Measurements from ENCODE around the gene LIN54.
"Not testable (repeated sequence)": the region's sequence is repeated elsewhere in the genome, so short reads cannot be mapped to it uniquely, and the experiment has no call there.

Gene LIN54

GRCh38 chr4:83028976-83029375, 18.4 kb upstream of the LIN54 start:
- Histone ChIP-seq H3K27ac (ENCODE audit: low read depth, low read length, severe bottlenecking) (no peak overlapping the region), H3K4me1 (ENCODE audit: control insufficient read depth, insufficient read depth, low read length, poor library complexity, severe bottlenecking) (no peaks in the 10 kb centered on the region), H3K9me3 (ENCODE audit: control insufficient read depth, low read length) (no peaks in the 10 kb centered on the region), H3K36me3 (ENCODE audit: control insufficient read depth, insufficient read depth, low read length) (no peaks in the 10 kb centered on the region), H3K4me3 (ENCODE audit: extremely low read depth, insufficient read depth, low read length, poor library complexity, severe bottlenecking) (no peak overlapping the region)
- WGBS, 2 experiments (ENCODE audit: insufficient coverage in 2 of 2), result 80% methylated on average over 1 of the region's 3 CpGs; no CpG with 5 or more reads in 1 of the 2 experiments

- H3K4me1 ChIP-seq (ENCODE audit: control insufficient read depth, insufficient read depth, low read length, poor library complexity, severe bottlenecking), result no peaks in the 10 kb centered on the region
- H3K36me3 ChIP-seq (ENCODE audit: control insufficient read depth, insufficient read depth, low read length), result no peaks in the 10 kb centered on the region
- H3K4me3 ChIP-seq (ENCODE audit: extremely low read depth, insufficient read depth, low read length, poor library complexity, severe bottlenecking), result no peak overlapping the region
- H3K27ac ChIP-seq (ENCODE audit: low read depth, low read length, severe bottlenecking), result no peak overlapping the region
- H3K9me3 ChIP-seq (ENCODE audit: control insufficient read depth, low read length), result no peaks in the 10 kb centered on the region
Measured at GRCh38 chr4:83025563-83025962, 14.9 kb upstream of the LIN54 start.

GRCh38 chr4:83024233-83024632, 13.6 kb upstream of the LIN54 start:
- WGBS, 2 experiments (ENCODE audit: insufficient coverage in 2 of 2), result no CpG with 5 or more reads among the region's 2 CpGs
- no peak overlapping the region for H3K27ac ChIP-seq (ENCODE audit: low read depth, low read length, severe bottlenecking)
- H3K36me3 ChIP-seq (ENCODE audit: control insufficient read depth, insufficient read depth, low read length), result no peaks in the 10 kb centered on the region
- H3K4me1 ChIP-seq (ENCODE audit: control insufficient read depth, insufficient read depth, low read length, poor library complexity, severe bottlenecking), result no peaks in the 10 kb centered on the region
- no peak overlapping the region for H3K4me3 ChIP-seq (ENCODE audit: extremely low read depth, insufficient read depth, low read length, poor library complexity, severe bottlenecking)
- no peaks in the 10 kb centered on the region for H3K9me3 ChIP-seq (ENCODE audit: control insufficient read depth, low read length)

GRCh38 chr4:83023599-83023998, 13.0 kb upstream of the LIN54 start:
- H3K9me3 ChIP-seq (ENCODE audit: control insufficient read depth, low read length); H3K27ac ChIP-seq (ENCODE audit: low read depth, low read length, severe bottlenecking); H3K4me3 ChIP-seq (ENCODE audit: extremely low read depth, insufficient read depth, low read length, poor library complexity, severe bottlenecking); H3K4me1 ChIP-seq (ENCODE audit: control insufficient read depth, insufficient read depth, low read length, poor library complexity, severe bottlenecking); H3K36me3 ChIP-seq (ENCODE audit: control insufficient read depth, insufficient read depth, low read length): not testable (repeated sequence)
- WGBS, 2 experiments (ENCODE audit: insufficient coverage in 2 of 2), result no CpG with 5 or more reads among the region's 1 CpG

GRCh38 chr4:83022724-83023450, 12.3 kb upstream of the LIN54 start:
- Histone ChIP-seq H3K4me3 (ENCODE audit: extremely low read depth, insufficient read depth, low read length, poor library complexity, severe bottlenecking) (no peak overlapping the region), H3K4me1 (ENCODE audit: control insufficient read depth, insufficient read depth, low read length, poor library complexity, severe bottlenecking) (no peaks in the 10 kb centered on the region), H3K27ac (ENCODE audit: low read depth, low read length, severe bottlenecking) (no peak overlapping the region), H3K36me3 (ENCODE audit: control insufficient read depth, insufficient read depth, low read length) (no peaks in the 10 kb centered on the region), H3K9me3 (ENCODE audit: control insufficient read depth, low read length) (no peaks in the 10 kb centered on the region)
- WGBS, 2 experiments (ENCODE audit: insufficient coverage in 2 of 2), result 89% methylated on average over 1 of the region's 2 CpGs; no CpG with 5 or more reads in 1 of the 2 experiments

GRCh38 chr4:83019794-83020494, 9.3 kb upstream of the LIN54 start:
- WGBS, 2 experiments (ENCODE audit: insufficient coverage in 2 of 2), result 80 to 100% methylated on average over 1 of the region's 3 CpGs
- no peak overlapping the region for H3K27ac ChIP-seq (ENCODE audit: low read depth, low read length, severe bottlenecking)

GRCh38 chr4:83013902-83014301, 3.3 kb upstream of the LIN54 start:
- no peaks in the 10 kb centered on the region for H3K36me3 ChIP-seq (ENCODE audit: control insufficient read depth, insufficient read depth, low read length)
- H3K9me3 ChIP-seq (ENCODE audit: control insufficient read depth, low read length), result no peaks in the 10 kb centered on the region
- no peak overlapping the region for H3K4me3 ChIP-seq (ENCODE audit: extremely low read depth, insufficient read depth, low read length, poor library complexity, severe bottlenecking)
- H3K4me1 ChIP-seq (ENCODE audit: control insufficient read depth, insufficient read depth, low read length, poor library complexity, severe bottlenecking), result no peaks in the 10 kb centered on the region
- H3K27ac ChIP-seq (ENCODE audit: low read depth, low read length, severe bottlenecking), result no peak overlapping the region

More at GRCh38 chr4:83019794-83020494, 9.3 kb upstream of the LIN54 start:
- H3K36me3 ChIP-seq (ENCODE audit: control insufficient read depth, insufficient read depth, low read length), result no peaks in the 10 kb centered on the region
- H3K9me3 ChIP-seq (ENCODE audit: control insufficient read depth, low read length), result no peaks in the 10 kb centered on the region
- no peak overlapping the region for H3K4me3 ChIP-seq (ENCODE audit: extremely low read depth, insufficient read depth, low read length, poor library complexity, severe bottlenecking)
- no peaks in the 10 kb centered on the region for H3K4me1 ChIP-seq (ENCODE audit: control insufficient read depth, insufficient read depth, low read length, poor library complexity, severe bottlenecking)

GRCh38 chr4:83013420-83013867, 2.8 kb upstream of the LIN54 start:
- Histone ChIP-seq H3K36me3 (ENCODE audit: control insufficient read depth, insufficient read depth, low read length) (no peaks in the 10 kb centered on the region), H3K4me1 (ENCODE audit: control insufficient read depth, insufficient read depth, low read length, poor library complexity, severe bottlenecking) (no peaks in the 10 kb centered on the region), H3K27ac (ENCODE audit: low read depth, low read length, severe bottlenecking) (peak overlapping the region; percentile 77), H3K9me3 (ENCODE audit: control insufficient read depth, low read length) (no peaks in the 10 kb centered on the region), H3K4me3 (ENCODE audit: extremely low read depth, insufficient read depth, low read length, poor library complexity, severe bottlenecking) (peak overlapping the region; percentile 78)
- WGBS, 2 experiments (ENCODE audit: insufficient coverage in 2 of 2), result 68 to 87% methylated on average over 5 to 8 of the region's 13 CpGs

GRCh38 chr4:83012687-83013419, 2.2 kb upstream of the LIN54 start:
- Histone ChIP-seq H3K9me3 (ENCODE audit: control insufficient read depth, low read length) (no peaks in the 10 kb centered on the region), H3K4me3 (ENCODE audit: extremely low read depth, insufficient read depth, low read length, poor library complexity, severe bottlenecking) (peak overlapping the region; percentile 78), H3K27ac (ENCODE audit: low read depth, low read length, severe bottlenecking) (peak overlapping the region; percentile 85), H3K36me3 (ENCODE audit: control insufficient read depth, insufficient read depth, low read length) (no peaks in the 10 kb centered on the region), H3K4me1 (ENCODE audit: control insufficient read depth, insufficient read depth, low read length, poor library complexity, severe bottlenecking) (no peaks in the 10 kb centered on the region)
- WGBS, 2 experiments (ENCODE audit: insufficient coverage in 2 of 2), result 0% methylated on average over 57 to 64 of the region's 73 CpGs

GRCh38 chr4:83012200-83012686, 1.6 kb upstream of the LIN54 start:
- peak overlapping the region; percentile 85 for H3K27ac ChIP-seq (ENCODE audit: low read depth, low read length, severe bottlenecking)
- 0 to 1% methylated on average over 31 to 33 of the region's 43 CpGs for WGBS, 2 experiments (ENCODE audit: insufficient coverage in 2 of 2)
- H3K4me1 ChIP-seq (ENCODE audit: control insufficient read depth, insufficient read depth, low read length, poor library complexity, severe bottlenecking), result no peaks in the 10 kb centered on the region
- H3K4me3 ChIP-seq (ENCODE audit: extremely low read depth, insufficient read depth, low read length, poor library complexity, severe bottlenecking), result peak overlapping the region; percentile 78
- no peaks in the 10 kb centered on the region for H3K9me3 ChIP-seq (ENCODE audit: control insufficient read depth, low read length)
- H3K36me3 ChIP-seq (ENCODE audit: control insufficient read depth, insufficient read depth, low read length), result no peaks in the 10 kb centered on the region

Data from mesodermal cell (in vitro differentiated cells).